NCI-H446 treated with DMSO at 0.1 percent for 48 hours (cell line): ENCODE results near the gene STRADA.

Experiments used
- DNase-seq: peaks from one replicate; lab custom pipeline; 2025; lab: John Stamatoyannopoulos, UW

Gene STRADA

DNA sequence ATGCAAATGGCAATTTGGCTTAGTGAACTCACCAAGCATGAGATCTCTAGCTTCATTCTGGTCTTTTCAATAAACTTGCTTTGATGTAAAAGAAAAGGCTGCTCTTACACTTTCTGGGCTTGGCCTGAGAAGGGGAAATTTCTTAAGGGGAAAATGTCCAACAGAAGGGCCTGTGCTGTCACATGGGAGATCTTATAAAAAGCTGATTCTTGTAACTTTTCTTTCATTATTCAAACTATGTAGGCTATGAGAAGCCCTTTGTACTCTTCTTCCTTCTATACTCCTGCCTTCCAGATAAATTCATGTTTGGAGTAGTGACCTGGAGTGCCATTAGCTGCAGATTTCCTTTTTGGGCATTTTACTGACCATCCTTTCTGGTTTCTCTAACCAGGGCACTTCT is 58.6 kb downstream of the STRADA start:
- no peak for DNase-seq

- DNase-seq, result no peak
These were observed 59.2 kb downstream of the STRADA start for GRCh38 chr17:63682441-63682840.

- no peak for DNase-seq
These were observed 60.1 kb downstream of the STRADA start for GRCh38 chr17:63681530-63681929.

DNA sequence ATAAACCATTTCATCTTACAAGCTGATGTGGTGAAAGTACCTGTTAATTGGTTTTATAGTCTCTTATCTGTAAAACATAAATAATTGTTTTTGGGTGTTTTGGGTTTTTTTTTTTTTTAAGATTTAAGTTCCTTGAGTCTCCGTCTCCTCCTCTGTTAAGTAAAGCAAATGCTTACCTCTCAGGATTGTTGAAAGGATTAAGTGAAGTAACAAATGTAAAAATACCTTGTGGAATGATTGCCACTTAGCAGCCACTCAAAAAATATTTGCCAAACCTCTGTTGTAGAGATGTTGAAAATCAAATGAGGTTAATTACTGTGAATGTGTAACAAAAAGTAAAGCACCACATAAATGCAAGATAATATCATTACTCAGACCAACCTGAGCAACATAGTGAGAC is 60.9 kb downstream of the STRADA start:
- DNase-seq, result no peak

GRCh38 chr17:63679214-63679613 is 62.4 kb downstream of the STRADA start:
- DNase-seq, result no peak

- DNase-seq, result no peak
These were observed 65.0 kb downstream of the STRADA start for GRCh38 chr17:63676584-63676983.

DNA sequence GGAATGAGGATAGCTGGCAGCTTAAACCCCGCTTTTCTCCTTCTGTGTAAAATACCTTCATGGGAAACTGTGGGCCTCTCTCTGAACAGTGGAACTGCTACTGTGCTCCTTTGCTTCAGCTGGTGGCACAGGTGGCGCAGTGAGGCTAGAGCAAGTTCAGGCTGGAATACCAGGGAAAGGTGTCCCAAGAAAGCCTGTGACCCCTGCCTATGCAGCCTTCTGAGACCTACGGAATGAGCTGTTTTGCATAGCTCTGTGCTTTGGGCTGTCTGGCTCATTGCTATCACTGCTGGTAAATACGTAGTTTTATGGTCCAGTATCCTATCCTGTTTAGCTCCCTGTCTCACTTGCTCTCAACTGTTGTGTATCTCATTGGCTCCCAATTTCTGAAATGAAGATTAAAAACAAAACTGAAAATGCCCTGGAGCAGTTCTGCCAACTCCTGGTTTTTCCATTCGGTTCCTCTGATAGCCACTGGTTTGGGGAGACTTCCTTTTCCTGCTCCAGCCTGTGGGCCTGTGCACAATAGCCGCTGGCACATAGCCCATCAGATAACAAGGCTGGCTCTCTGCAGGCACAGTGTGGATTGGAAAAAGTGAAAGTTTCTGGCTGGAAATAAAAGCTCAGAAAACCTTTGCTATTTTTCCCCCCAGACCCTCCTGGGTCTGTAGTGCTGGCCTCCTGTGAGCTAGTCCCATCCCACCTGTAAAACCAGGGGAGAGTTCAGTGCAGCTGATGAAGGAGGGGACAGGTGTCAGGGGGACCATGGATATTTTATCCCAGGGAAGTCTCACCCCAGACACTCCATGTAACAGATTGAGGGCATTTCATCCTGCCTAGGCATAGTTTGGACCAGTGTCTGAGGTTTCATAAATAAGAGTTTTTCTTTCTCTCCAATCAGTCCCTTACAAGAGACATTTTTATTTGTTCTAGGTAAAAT is 65.7 kb downstream of the STRADA start:
- DNase-seq, result no peak

DNA sequence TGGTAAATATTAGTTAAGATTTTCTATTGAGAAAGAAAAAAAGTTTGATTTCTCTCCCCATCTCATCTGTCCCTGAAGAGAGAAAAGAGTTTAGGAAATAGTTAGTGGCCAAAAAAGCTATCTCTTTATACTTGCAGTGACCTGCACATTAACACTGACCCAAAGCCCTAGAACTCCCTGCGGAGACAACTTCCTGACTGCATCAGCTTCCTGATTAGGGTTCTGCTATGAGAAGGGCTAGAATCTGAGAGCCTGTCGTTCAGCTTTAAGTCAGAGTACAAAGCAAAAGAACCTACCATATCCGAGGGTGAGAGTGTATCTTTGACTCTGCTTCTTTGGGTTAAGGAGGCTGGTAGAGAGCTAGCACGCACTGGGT is 66.4 kb downstream of the STRADA start:
- DNase-seq, result no peak

DNA sequence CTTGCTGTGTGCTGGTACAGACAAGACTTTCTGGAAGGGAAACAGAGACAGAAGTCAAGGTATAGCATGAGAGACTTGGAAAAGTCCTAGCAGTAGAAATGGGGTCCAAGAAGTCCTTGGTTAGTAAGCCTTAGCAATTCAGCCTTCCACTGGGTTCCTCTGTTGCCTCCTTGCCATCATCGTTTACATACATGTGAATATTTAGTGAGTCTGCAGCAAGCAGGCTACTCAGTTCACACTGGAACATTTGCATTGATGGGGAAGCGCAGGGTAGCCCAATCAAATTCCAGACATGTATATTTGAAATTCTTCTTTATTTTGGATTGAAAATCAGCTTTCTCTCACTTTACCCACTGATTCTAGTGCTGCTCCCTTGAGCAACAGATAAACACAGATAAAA is 68.7 kb downstream of the STRADA start:
- DNase-seq, result no peak

- no peak for DNase-seq
These were observed 75.9 kb downstream of the STRADA start for GRCh38 chr17:63665527-63666214.

DNA sequence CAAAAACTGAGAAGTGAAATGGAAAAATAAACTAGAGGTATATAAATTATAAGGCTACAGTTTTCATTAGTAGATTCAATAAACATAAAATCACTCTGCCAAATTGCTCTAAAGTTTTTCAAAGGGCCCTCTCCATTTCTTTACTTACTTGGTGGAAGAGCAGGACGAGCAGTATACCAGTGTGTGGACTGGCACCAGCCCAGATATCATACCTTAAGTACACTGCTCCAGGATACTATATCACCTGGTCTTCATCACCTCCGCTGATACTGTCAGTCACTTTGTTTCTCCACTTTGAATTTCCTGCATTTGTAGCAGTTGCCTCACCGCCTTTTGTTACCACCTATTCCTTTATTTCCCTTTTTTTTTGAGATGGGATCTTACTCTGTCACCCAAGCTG is 81.7 kb downstream of the STRADA start:
- no peak for DNase-seq

GRCh38 chr17:63658366-63658765 is 83.2 kb downstream of the STRADA start:
- no peak for DNase-seq

DNA sequence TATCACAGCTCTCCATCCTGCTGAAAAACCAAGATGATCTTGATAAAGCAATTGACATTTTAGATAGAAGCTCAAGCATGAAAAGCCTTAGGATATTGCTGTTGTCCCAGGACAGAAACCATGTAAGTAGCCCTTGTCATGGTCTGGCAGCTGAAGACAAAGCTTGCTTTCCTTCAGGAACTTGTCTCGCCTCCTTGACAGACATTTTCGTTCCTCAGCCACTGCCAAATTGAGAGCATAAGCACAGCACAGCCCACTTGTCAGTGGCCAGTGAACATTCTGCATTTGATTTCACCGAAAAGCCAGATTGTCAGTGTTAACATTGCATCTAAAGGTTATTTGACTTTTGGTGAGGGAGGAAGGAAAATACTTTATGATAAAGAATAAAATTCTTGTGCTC is 83.8 kb downstream of the STRADA start:
- DNase-seq, result no peak

DNA sequence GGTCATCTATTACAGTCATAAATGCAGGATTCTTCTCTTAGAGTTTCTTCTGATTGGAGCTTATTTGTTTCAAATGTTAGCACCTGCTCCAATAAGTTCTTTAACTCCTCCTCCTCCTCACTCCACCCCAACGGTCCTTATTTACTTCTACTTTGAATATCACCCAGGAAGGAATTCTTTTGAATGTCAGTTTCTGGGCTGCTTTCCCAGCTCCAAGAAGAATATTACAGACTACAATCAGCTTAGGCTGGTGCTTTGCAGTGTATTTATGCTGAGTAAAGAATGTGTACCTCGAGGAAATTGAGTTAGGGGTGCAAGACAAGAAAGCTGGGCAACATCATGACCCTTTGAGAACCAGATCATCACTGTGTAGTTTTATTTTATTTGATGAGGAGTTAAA is 88.5 kb downstream of the STRADA start:
- no peak for DNase-seq
